22Rv1 (cell line): ENCODE measurements around the gene PURA.

Experiments
- H3K27ac ChIP-seq: fragments of 450-650 bp; 2 replicates; pipeline ENCODE4 v1.5.1; 2017
- ZFX ChIP-seq: fragments of 450-650 bp; IDR thresholded peaks from 2 replicates; pipeline ENCODE4 v1.6.1; 2017; ENCODE audit warnings: antibody characterized with exemption, borderline replicate concordance
- TF ChIP-seq, protein P1 (sequence below): fragments of 450-650 bp; IDR thresholded peaks from 2 replicates; pipeline ENCODE4 v1.5.1; 2017; ENCODE audit warnings: mild to moderate bottlenecking

The PURA gene

DNA sequence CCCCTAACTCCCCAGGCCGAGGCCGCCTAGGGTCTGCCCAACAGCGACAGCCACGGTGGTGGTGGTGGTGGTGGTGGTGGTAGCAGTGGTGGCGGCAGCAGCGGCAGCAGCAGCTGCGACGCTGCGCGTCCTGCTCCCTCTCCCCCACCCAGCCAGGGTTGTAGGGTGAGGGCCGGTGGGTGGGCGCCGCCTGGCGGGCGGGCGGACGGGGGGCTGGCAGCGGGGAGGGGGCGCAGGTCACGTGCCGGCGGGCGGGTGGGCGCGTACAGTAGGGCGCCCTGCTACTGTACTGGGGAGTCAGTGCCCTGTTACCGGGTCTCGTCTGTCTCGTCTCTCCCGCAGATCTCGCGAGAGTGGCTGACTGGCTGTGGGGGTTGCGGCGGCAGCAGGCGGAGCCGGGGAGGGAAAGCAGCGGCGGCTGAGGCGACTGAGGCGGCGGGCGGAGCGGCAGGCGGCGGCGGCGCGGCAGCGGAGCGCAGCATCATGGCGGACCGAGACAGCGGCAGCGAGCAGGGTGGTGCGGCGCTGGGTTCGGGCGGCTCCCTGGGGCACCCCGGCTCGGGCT lies at the start of gene PURA:
Gene PURA (plus strand): TSS at position 411 of the 565 bp plus-strand sequence. CDS start 73 bp downstream, at position 484.
- H3K27ac ChIP-seq, result peak within 1 kb of the TSS; percentile 79

DNA sequence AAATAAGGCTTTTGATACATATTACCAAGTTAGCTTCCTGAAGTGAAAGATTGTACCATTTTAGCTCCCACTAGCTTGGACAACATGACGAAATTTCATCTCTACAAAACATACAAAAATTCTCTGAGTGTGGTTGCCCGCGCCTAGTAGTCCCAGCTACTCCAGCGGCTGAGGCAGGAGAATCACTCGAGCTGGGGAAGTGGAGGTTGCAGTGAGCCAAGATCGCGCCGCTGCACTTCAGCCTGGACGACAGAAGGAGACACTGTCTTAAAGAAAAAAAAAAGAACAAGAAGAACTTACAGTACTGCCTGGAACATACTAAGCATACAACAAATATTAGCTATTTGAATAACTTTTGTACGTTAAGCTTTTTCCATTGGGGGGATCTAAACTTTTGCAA lies 41.1 kb upstream of the PURA start:
- TF ChIP-seq ZFX, result no peak
- TF ChIP-seq, protein P1, sequence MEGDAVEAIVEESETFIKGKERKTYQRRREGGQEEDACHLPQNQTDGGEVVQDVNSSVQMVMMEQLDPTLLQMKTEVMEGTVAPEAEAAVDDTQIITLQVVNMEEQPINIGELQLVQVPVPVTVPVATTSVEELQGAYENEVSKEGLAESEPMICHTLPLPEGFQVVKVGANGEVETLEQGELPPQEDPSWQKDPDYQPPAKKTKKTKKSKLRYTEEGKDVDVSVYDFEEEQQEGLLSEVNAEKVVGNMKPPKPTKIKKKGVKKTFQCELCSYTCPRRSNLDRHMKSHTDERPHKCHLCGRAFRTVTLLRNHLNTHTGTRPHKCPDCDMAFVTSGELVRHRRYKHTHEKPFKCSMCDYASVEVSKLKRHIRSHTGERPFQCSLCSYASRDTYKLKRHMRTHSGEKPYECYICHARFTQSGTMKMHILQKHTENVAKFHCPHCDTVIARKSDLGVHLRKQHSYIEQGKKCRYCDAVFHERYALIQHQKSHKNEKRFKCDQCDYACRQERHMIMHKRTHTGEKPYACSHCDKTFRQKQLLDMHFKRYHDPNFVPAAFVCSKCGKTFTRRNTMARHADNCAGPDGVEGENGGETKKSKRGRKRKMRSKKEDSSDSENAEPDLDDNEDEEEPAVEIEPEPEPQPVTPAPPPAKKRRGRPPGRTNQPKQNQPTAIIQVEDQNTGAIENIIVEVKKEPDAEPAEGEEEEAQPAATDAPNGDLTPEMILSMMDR, result no peak
- H3K27ac ChIP-seq, result no peak overlapping the region

More for the DNA sequence above, at the start of gene PURA:
- no peak for TF ChIP-seq ZFX
- TF ChIP-seq, protein P1, result peak; percentile 25

DNA sequence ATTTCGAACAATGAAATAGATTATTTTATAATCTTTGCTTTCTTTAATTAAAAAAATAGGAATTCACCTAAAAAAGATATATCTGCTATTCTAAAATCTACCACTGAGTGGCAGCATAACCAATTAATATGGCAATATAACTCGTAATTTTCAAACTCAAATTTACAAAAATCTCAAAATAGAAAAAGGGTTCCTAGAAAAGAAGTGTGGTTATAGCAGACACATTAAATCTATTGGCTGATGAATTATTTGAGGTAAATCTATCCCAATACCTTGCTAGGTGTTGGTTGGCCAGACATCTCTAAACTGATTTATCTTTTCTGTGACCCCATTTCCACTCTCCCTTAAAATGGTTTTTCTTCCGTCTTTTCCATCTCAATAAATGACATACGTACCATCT lies 40.6 kb upstream of the PURA start:
- no peak overlapping the region for H3K27ac ChIP-seq
- TF ChIP-seq, protein P1, result peak; percentile 80
- TF ChIP-seq ZFX, result no peak

- H3K27ac ChIP-seq, result no peak overlapping the region
- TF ChIP-seq, protein P1, result peak; percentile 22; the same call in 1 of the 2 replicates
- TF ChIP-seq ZFX, result no peak
These were observed 38.5 kb upstream of the PURA start for GRCh38 chr5:140075371-140075770.

GRCh38 chr5:140076142-140076541 lies 37.8 kb upstream of the PURA start:
- TF ChIP-seq, protein P1, result no peak
- no peak for TF ChIP-seq ZFX

DNA sequence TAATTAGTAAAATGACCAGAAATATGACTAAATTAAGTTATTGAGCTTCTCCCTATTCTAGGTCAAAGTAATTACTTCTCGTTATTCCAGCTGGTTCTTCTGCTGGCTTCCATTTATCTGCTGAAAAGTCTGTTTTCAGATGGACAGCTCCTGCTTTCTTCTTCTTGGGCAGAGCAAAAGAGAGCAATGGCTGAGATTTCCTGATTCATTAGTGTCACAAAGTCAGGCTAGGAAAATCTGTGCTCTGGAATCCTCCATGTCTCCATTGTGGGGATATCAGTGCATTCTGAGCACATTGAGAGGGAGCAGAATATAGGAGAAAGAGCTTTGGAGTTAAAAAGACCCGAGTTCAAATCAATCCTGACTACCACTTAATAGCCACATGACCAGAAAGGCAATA lies 37.1 kb upstream of the PURA start:
- no peak overlapping the region for H3K27ac ChIP-seq
- no peak for TF ChIP-seq ZFX
- TF ChIP-seq, protein P1, result no peak

More at GRCh38 chr5:140076142-140076541, 37.8 kb upstream of the PURA start:
- no peak overlapping the region for H3K27ac ChIP-seq

- no peak overlapping the region for H3K27ac ChIP-seq
- no peak for TF ChIP-seq ZFX
These were observed 30.8 kb upstream of the PURA start for GRCh38 chr5:140083120-140083519.

- no peak for TF ChIP-seq ZFX
- TF ChIP-seq, protein P1, result no peak
- no peak overlapping the region for H3K27ac ChIP-seq
These were observed 30.3 kb upstream of the PURA start for GRCh38 chr5:140083650-140084049.
